Epithelial cell of prostate (primary cell): ENCODE measurements around the gene TULP3.
A peak's percentile ranks its signal among the peaks of the same experiment; 100 is the strongest.
"Not testable (repeated sequence)": the region's sequence is repeated elsewhere in the genome, so short reads cannot be mapped to it uniquely, and the experiment has no call there.

ENCODE experiments used
- DNase-seq: peaks from one replicate; pipeline ENCODE4 v3.0.0-alpha.2; 2011; ENCODE audit warnings: low read depth, low spot score
- H3K27ac ChIP-seq: fragments of 450-650 bp; 2 replicates; pipeline ENCODE4 v1.5.1; 2017; ENCODE audit warnings: mild to moderate bottlenecking

Gene TULP3

DNA sequence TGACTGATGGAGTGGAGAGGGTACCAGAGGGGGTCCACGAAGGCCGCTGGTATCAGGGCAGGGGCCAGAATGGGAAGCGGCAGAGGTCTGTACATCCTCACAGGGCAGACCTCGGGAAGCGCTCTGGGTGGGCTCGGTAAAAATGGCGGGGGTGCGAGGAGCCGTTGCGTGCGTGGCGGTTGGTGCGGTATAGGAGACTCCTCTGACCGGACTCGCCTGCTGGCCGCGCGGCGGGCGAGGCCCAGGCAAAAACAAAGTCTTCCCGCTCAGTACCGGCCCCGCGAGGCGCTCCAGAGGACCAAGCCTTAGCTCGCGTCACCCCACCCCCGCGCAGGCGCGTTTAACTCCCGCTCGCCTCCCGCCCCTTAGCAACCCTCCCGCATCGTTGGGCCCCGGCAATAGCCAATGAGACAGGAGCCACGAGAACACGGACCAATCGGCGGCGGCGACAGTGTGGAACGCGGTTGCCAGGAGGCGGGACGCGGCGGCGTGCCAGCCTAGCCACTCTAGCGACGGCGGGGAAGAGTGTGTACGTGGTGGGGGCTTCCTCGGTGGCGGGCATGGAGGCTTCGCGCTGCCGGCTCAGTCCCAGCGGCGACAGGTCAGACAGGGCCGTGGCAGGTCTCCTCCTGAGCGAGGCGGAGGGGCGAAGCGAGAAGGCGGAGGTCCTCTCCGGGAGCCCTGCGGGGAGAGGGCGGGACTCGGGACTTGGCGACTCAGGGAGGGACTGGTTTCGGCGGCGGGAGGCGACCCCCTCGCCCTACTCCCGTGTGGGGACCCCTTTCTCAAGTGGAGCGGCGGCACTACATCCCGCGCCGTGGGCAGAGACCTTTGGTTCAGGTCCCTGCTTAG, at the start of gene TULP3:
Gene TULP3, plus strand, starts transcription at position 504 of the 852 bp plus-strand sequence. Its CDS starts 57 bp downstream, at position 561.
- peak within 1 kb of the TSS; percentile 66 for H3K27ac ChIP-seq
- peak; percentile 77 for DNase-seq

GRCh38 chr12:2841056-2841650, 49.5 kb upstream of the TULP3 start:
- DNase-seq: no peak
- H3K27ac ChIP-seq: no peak overlapping the region

DNA sequence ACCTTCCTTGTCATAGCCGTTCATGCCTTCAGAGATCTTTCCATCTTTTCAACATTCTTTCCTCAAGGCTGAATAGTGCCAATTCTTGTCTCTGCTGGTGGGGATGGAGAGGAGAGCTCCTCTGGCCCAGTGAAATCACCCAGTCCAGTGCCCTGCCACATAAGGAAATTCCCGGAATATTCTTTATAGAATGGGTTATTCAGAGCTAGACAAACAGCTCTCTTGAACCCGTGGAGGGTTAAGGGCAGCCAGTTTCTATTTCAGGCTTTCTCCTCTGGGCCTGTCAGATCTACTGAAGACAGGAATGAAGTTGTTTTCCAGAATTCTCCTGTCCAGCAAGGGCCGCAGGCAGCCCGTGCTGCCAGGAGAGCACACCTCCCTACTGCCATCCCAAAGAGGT, 47.7 kb upstream of the TULP3 start:
- no peak for DNase-seq
- no peak overlapping the region for H3K27ac ChIP-seq

- no peak for DNase-seq
- no peak overlapping the region for H3K27ac ChIP-seq
These were observed 45.9 kb upstream of the TULP3 start for GRCh38 chr12:2844786-2845185.

- DNase-seq: no peak
- H3K27ac ChIP-seq: no peak overlapping the region
These were observed 45.4 kb upstream of the TULP3 start for GRCh38 chr12:2845280-2845679.

GRCh38 chr12:2851931-2852330, 38.8 kb upstream of the TULP3 start:
- no peak for DNase-seq
- no peak overlapping the region for H3K27ac ChIP-seq

DNA sequence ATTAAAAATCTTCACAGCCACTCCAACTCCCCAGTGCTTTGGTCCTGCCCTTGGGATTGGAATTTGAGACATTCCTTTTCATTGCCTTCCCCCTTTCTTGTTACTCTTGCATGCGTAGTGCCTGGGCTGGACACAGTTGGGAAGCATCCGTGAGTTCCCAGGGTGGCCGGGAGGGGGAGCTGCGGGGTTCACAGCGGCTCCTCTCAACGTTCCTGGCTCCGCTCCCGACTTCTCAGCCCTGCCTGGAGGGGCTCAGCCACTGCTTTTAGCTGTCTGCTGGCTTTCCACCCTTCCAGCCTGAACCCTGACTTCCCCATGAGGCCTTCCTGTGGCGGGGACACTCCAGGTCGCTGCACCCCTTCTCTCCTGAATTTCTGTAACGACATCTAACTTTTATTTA, 37.1 kb upstream of the TULP3 start:
- H3K27ac ChIP-seq: no peak overlapping the region
- DNase-seq: no peak

- no peak overlapping the region for H3K27ac ChIP-seq
- no peak for DNase-seq
These were observed 35.8 kb upstream of the TULP3 start for GRCh38 chr12:2854669-2855453.

DNA sequence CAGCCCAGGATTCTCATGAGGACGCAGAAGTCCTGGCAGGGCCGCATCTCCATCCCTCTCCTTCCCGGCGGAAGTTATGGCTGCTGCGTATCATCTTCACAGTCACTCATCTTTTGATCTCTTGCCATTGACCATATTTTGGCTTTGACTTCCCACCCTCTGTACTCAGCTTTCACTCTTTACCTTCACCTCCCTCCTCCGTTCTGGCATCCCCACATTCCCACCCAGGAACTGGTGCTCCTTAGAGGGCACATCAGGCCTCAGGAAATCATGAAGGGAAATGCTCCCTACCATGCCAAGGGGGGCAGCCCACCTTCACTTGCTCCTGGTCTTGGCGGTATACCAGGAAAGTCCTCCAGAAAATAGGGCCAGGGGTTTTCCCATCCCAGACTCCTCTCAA, 35.1 kb upstream of the TULP3 start:
- no peak overlapping the region for H3K27ac ChIP-seq
- no peak for DNase-seq

- DNase-seq: no peak
- no peak overlapping the region for H3K27ac ChIP-seq
These were observed 34.6 kb upstream of the TULP3 start for GRCh38 chr12:2856051-2856450.

- H3K27ac ChIP-seq: no peak within 1 kb of the TSS
- DNase-seq: no peak
These were observed 33.7 kb upstream of the TULP3 start, which contains the start of gene TEX52 for GRCh38 chr12:2857021-2857431. TSS of gene TEX52 (minus strand) at chr12:2857039. CDS start at chr12:2857026, 13 bp downstream.

DNA sequence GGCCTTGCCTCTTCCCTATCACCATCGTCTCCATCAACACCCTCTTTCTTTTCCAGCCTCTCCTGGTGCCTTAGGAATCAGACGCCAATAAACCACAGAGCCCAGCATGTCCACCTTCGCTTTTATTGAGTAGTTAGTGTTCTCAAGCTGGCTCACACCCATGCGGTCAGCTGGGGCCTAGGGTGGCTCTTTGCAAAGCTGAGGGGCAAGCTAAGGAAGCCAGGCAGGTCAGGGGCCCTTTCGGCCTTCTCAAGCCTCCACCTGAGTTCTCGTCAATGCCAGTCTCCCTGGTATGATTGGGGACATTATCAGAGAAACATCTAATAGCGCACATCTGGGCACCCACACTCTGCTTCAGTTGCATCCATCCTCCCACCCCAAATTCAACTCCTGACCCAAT, 33.1 kb upstream of the TULP3 start:
- no peak overlapping the region for H3K27ac ChIP-seq
- no peak for DNase-seq

DNA sequence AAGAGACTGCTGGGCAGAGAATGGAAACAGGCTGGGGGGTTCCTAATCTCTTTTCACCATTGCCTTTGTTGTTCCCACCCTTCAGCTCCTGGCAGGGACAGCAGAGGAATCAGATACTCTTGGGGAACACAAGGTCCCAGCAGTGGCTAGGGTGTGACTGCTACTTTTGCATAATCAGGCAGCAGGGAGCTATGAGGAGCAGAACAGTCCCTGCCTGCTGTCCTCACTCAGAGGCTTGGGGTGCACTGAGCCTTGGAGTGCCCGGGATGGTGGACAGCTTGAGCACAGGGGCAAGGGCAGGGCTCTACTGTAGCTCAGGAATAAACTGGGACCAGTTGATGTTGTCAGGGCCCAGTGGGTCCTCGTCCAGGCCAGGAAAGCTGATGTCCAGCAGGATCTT, 32.4 kb upstream of the TULP3 start:
- H3K27ac ChIP-seq: no peak overlapping the region
- no peak for DNase-seq

GRCh38 chr12:2858944-2859421, 31.7 kb upstream of the TULP3 start:
- H3K27ac ChIP-seq: no peak overlapping the region
- DNase-seq: no peak

DNA sequence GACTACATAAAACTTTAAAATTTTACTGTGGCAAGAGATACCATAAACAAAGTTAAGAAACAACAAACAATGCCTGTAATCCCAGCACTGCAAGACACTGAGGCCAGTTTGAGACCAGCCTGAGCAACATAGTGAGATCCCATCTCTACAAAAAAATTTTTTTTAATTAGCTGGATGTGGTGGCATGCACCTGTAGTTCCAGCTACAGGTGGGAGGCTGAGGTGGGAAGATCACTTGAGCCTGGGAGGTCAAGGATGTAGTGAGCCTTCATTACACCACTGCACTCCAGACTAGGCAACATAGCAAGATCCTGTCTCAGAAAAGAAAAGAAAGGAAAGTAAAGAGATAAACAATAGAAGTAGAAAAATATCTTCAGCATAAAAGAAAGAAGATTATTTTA, 30.5 kb upstream of the TULP3 start:
- H3K27ac ChIP-seq: no peak overlapping the region
- DNase-seq: no peak

- no peak for DNase-seq
- H3K27ac ChIP-seq: no peak overlapping the region
These were observed 27.8 kb upstream of the TULP3 start for GRCh38 chr12:2862876-2863275.

DNA sequence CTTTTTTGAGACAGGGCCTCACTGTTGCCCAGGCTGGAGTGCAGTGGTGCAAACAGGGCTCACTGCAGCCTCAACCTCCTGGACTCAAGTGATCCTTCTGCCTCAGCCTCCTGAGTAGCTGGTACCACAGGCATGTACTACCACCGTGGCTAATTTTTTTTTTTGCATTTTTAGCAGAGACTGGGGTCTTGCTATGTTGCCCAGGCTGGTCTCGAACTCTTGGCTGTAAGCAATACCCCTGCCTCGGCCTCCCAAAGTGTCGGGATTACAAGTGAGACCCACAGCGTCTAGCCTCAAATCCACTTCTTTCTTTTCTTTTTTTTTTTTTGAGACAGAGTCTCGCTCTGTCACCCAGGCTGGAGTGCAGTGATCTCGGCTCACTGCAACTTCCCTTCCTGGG, 27.3 kb upstream of the TULP3 start:
- DNase-seq, H3K27ac ChIP-seq: not testable (repeated sequence)

DNA sequence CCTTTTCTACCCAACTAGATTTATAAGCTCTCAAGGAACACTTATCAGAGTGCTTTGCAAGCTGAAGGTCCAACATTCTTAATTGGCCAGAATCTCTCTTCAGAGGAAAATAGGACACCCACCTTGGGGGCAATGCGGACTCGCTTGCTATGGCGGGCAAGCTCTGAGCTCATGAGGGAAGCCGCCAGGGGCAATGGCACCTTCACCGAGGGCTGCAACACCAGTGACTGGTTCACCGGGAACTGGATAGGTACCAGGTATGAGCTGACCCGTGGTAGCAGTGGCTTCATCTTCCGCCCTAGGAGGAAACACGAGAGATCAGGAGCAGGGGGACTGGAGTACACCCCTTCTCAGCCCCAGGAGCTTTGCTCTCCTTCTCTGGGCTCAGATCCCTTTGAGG, 26.5 kb upstream of the TULP3 start:
- DNase-seq: no peak
- H3K27ac ChIP-seq: no peak overlapping the region

- not testable (repeated sequence) for H3K27ac ChIP-seq, DNase-seq
These were observed 21.6 kb upstream of the TULP3 start for GRCh38 chr12:2868986-2869632.

DNA sequence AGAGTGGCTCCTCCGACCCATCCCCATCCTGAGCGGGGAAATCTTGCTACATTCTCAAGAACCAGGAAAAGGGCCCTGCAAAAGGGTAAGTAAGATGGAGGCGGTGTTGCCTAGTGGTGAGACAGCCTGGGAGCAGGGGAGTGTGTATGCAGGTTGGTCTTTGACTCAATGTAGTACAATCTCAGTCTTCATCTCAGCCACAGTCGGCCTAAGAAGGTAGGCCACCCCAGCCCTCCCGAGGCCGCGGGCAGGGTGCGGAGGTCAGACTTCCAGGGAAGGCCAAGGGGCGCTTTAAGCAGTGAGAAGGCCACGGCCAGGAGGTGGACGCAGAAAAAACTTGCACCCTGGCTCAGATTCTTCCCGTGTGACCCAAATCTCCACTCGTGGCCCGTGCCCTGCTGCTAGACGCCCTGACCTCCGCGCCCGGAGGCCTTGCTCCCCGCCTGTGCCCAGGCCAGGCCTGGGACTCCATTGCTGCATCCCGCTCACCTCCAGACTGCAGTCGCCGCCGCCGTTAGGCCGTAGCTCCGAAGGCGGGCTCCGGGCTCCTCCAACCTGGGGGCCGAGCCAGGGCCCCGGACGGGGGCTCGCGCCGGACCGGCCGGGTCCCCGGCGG, 14.2 kb upstream of the TULP3 start:
- no peak for DNase-seq
- peak overlapping the region; percentile 84 for H3K27ac ChIP-seq
